ENCODE measurements around the gene FBXL16.
A peak's percentile ranks its signal among the peaks of the same experiment; 100 is the strongest.

FBXL16 gene

DNA sequence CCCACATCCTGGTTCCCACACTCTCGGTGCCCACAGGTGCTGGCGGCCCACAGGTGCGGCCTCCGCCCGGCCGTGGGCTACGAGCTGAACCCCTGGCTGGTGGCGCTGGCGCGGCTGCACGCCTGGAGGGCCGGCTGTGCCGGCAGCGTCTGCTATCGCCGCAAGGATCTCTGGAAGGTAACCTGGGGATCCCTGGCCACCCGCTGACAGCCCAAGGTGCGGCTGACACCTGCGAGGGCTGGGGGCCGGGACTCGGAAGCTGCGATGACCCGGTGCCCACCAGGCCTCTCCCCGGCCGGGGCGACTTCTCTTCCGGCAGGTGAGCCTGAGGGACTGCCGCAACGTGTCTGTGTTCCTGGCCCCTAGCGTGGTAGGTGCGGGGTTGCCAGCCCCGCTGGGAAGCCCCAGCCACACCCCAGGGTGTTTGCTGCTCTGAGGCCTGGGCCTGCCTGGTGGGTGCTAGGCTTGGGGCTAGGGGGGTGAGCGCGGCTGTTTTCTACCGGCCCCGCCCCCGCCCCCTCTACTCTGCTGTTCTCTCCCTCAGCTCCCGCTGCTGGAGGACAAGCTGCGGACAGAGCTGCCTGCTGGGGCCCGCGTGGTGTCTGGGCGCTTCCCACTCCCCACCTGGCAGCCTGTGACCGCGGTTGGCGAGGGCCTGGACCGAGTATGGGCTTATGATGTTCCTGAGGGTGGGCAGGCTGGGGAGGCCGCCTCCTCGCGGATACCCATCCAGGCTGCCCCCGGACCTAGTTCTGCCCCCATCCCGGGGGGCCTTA, 16.4 kb upstream of the FBXL16 start:
- peak in 1 of 6 experiments; percentile 44 for DNase-seq

- DNase-seq: peak; percentile 32 to 62 (median 56)
Measured at GRCh38 chr16:720990-721764, 15.6 kb upstream of the FBXL16 start, which contains the start of gene ANTKMT. Gene ANTKMT, plus strand, starts transcription at chr16:721146. Its CDS starts 129 bp downstream, at chr16:721275.

DNA sequence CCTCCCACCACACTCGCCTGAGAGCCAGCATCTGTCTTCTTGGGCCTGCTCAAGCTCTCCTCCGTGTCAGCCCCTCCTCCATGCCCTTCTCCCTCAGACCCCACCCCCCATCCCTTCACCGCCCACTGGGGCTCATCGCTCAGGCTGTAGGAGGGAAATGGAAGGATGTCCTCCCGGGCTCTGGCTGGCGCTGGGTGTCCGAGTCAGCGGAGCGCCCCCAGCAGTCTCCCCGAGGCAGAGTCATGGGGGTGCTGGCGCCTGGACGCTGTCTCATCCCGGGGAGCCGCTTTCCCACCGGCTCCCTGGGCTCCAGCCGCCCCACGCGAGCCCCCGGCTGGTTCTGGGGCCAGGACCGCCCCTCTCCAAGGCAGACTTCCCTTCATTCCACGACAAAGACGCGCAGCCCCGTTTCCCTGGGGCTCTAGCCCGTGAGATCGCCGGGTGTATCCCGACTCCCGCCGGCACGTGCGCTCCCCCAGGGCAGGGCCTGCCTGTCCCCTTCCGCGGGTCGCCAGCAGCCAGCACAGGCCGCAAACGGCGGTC, 14.9 kb upstream of the FBXL16 start:
- DNase-seq: peak in 3 of 6 experiments; percentile 11 to 42 (median 33)

DNA sequence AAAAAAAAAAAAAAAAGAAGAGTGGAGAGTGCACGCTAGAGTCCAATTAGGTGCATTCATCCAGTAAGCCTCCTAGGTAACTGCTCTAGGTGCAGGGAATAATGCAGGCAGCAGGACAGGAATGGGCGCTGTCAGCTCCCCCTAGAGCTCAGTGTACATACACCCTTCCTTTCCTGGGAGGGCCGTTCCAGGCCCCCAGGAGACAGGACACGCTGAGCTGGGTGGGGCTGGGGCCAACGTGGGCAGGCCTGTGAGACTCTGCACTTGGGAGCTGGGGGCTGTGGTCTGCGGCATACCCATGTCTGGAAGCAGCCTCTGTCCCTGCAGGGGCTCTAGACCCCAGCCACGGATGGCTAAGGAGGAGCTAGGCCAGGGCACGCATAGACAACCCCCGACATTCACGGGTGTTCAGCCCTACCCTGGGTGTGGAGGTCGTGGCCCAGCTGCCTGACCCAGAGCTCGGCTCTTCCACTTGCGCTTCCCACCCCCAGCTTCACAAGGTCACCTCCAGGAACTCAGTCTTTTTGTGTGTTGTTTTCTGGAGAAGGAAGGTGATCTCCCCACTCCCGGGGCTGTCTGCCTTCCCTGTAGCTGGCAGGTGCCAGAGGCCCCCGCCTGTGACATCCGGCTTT, 14.3 kb upstream of the FBXL16 start:
- DNase-seq: peak in 1 of 6 experiments; percentile 26

DNA sequence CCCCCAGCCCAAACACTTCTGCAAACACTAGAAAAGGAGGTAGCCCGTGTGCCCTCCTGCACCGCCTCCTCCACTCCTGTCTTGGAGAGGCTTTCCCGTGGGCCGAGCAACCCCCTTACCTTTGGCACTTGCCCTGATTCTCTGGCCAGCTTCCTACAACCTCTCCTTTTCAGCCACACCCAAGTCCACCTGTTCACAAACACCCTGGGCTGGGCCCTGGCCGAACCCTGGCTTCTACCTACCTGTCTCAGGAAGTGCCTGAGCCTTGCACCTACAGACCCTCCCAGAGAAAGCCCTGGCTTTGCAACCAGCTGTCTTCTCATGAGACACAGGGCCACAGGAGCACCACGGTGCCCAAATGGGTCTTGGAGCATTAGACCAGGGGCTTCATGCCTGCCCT, 13.3 kb upstream of the FBXL16 start:
- no peak for DNase-seq

- no peak for DNase-seq
Measured at GRCh38 chr16:718389-718788, 12.8 kb upstream of the FBXL16 start.

- no peak for DNase-seq
Measured at GRCh38 chr16:717450-718245, 12.0 kb upstream of the FBXL16 start.

GRCh38 chr16:716768-717325, 11.2 kb upstream of the FBXL16 start:
- no peak for DNase-seq

- DNase-seq: no peak
Measured at GRCh38 chr16:716200-716568, 10.6 kb upstream of the FBXL16 start.

GRCh38 chr16:715477-716199, 10.0 kb upstream of the FBXL16 start:
- DNase-seq: peak in 1 of 6 experiments; percentile 24

- DNase-seq: peak; percentile 51 to 84 (median 76)
Measured at GRCh38 chr16:714558-715476, 9.2 kb upstream of the FBXL16 start, which contains the start of gene METRN. Gene METRN, plus strand, starts transcription at chr16:715118. Its CDS starts 172 bp downstream, at chr16:715290.

DNA sequence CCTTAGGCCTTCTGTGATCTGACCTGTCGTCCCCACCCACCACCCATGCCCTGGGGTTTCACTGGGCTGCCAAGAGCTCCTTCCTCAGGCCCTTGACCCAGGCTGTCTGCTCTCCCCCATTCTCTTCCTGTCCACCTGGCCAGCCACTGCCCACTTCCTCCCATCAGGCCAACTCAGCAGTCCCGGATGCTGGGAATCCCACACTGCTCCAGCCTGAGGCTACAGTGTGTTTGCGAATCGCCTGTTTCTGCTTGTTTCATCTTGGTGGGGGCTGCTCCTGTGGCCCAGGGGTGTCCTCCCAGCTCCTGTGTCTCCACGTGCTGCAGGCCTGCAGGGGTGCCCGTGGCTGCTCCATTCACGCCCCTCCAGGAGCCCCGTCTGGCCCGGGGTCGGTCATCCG, 8.5 kb upstream of the FBXL16 start:
- DNase-seq: no peak

DNA sequence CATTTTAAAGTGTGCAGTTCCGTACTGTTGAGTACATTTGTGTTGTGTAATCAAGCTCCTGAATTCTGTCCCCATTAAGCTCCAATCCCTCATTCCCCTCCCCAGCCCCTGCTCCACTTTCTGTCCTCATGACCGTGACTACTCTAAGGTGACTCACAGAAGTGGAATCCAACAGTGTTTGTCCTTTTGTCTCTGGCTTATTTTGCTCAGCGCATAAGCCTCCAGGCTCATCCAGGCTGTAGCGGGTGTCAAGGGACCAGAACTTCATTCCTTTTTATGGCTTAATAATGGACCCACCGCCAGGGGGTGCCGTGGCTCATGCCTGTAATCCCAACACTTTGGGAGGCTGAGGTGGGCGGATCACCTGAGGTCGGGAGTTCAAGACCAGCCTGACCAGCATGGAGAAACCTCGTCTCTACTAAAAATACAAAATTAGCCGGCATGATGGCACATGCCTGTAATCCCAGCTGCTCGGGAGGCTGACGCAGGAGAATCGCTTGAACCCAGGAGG, 7.2 kb upstream of the FBXL16 start:
- DNase-seq: peak in 3 of 6 experiments; percentile 26 to 38 (median 27)

- peak; percentile 27 to 82 (median 68) for DNase-seq
Measured at GRCh38 chr16:711548-712320, 6.1 kb upstream of the FBXL16 start.

DNA sequence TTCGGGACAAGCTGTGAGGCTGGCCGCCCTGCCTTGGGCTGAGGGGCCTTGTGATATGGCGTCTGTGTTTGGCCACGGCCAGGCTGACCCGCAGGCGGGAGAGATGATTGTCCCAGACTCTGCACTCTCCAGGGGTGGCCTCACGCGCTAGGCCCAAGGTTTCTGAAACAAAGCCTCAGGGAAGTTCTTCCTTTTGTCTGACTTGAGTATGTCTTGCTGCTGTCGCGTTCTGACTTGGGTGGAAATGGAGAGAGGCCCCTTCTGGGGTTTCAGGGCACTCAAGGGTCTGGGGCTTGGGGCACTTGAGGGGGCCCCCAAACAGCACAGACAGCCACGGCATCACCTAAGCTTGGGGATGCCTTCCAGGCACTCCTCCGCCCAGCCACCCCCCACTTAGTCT, 5.5 kb upstream of the FBXL16 start:
- no peak for DNase-seq

- DNase-seq: no peak
Measured at GRCh38 chr16:710500-711075, 5.0 kb upstream of the FBXL16 start.

- no peak for DNase-seq
Measured at GRCh38 chr16:709566-710499, 4.2 kb upstream of the FBXL16 start.
